ENCODE results near the gene SLC4A1AP.
"Not testable (repeated sequence)": the region's sequence is repeated elsewhere in the genome, so short reads cannot be mapped to it uniquely, and the experiment has no call there.

SLC4A1AP gene, protein sequence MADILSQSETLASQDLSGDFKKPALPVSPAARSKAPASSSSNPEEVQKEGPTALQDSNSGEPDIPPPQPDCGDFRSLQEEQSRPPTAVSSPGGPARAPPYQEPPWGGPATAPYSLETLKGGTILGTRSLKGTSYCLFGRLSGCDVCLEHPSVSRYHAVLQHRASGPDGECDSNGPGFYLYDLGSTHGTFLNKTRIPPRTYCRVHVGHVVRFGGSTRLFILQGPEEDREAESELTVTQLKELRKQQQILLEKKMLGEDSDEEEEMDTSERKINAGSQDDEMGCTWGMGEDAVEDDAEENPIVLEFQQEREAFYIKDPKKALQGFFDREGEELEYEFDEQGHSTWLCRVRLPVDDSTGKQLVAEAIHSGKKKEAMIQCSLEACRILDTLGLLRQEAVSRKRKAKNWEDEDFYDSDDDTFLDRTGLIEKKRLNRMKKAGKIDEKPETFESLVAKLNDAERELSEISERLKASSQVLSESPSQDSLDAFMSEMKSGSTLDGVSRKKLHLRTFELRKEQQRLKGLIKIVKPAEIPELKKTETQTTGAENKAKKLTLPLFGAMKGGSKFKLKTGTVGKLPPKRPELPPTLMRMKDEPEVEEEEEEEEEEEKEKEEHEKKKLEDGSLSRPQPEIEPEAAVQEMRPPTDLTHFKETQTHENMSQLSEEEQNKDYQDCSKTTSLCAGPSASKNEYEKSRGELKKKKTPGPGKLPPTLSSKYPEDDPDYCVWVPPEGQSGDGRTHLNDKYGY

DNA sequence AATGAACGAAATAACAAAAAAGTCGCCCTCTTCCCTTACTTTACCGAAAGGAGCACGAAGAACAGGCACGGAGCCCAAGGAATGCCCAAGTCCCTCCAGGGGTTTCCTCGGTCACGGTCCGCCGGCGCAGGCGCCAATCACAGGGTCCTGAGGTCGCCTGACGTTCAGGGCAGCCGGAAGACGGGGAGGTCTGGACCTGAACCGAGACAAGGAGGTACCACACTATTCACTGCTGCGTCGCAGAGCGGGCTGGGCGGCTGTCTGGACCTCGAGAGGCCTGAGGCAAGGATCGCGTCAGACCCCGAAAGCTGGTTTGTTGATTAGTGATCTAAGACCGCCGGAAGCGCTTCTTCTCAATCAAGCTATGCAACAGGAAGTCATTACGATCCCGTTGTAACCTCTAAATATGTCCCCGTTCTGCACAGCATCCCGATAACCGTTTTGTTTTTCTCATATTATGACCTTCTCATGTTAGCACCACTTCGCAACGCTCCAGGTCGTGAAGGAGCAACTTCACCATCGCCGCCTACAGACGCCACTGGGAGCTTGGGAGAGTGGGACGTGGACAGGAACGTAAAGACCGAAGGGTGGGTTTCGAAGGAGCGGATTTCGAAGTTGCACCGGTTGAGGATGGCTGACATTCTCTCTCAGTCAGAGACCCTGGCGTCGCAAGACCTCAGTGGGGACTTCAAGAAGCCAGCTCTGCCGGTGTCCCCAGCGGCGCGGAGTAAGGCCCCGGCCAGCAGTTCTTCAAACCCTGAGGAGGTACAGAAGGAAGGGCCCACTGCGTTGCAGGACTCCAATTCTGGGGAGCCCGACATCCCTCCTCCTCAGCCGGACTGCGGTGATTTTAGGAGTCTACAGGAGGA is at the start of gene SLC4A1AP, which contains the start of gene SUPT7L:
Gene SLC4A1AP, plus strand, starts transcription at position 605 of the 869 bp plus-strand sequence. Its CDS starts 26 bp downstream, at position 631.
Gene SUPT7L, minus strand, starts transcription at position 330 of the 869 bp plus-strand sequence. CDS start 1,422 bp downstream, outside the sequence.
- in situ Hi-C loops (cut with HindIII; ENCODE audit: low sequenced_read_pairs): no loop called here

DNA sequence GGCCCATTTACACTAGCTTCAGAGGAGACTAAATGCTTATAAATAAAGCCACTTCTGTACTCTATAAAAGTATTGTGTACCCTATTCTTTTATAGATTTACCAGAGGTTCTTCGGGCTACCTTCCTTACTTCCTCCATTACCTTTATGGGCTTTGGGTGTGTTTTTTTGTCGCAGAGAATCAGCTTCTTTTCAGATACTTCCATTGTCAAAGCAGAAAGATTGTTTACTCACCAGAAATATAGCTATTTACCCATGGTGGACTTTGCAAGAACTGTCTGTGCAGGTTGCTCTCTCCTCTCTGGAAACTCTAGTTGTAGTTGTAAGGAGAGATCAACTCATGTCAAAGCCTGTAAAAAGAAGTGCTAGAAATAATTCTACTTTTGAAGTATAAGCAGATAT is 49.7 kb upstream of the SLC4A1AP start:
- in situ Hi-C loops (cut with HindIII; ENCODE audit: low sequenced_read_pairs): no loop called here

- in situ Hi-C loops (cut with HindIII; ENCODE audit: low sequenced_read_pairs): no loop called here
Measured at GRCh38 chr2:27615316-27615715, 48.4 kb upstream of the SLC4A1AP start.

DNA sequence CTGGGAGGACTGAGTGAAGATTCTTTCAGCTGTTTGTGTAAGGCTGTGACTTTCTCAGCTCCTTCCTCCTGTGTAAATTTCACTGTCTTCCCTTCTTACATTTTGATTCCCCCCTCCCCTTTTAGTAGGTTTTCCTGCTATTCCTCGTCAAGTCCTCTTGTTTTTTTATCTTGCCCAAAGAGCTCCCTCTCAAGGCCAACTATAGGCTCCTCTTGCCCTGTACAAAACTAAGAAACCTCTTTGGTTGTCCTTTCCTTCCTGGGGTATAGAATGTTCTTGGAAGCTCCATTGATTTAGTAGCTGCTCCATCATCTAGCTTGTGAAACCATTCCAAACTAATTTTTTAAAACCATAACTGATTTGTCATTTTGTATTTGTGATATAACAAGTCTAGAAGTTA is 42.2 kb upstream of the SLC4A1AP start:
- in situ Hi-C loops (cut with HindIII; ENCODE audit: low sequenced_read_pairs): no loop called here

DNA sequence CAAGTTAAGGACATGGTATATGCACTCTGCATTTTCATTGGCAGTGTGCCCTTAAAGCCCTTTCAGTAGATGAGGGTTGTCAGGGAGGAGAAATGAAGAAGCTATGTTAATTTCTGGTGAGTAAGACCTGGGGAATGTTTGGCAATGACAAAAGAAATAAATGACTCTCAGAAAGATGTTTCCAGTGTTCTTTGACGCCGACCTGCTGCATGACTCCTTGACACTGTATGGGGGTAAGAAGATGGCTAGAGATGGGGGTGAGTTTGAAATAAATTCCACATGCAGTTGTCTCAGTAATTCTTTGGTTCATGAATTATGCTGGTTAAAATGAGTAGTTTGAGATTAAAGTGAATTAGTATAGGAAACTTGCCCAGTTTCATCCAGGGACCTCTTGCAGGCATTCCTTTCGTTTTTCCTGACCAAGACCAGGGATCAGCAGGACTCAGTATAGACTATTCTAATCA is 40.7 kb upstream of the SLC4A1AP start:
- in situ Hi-C loops (cut with HindIII; ENCODE audit: low sequenced_read_pairs): no loop called here

DNA sequence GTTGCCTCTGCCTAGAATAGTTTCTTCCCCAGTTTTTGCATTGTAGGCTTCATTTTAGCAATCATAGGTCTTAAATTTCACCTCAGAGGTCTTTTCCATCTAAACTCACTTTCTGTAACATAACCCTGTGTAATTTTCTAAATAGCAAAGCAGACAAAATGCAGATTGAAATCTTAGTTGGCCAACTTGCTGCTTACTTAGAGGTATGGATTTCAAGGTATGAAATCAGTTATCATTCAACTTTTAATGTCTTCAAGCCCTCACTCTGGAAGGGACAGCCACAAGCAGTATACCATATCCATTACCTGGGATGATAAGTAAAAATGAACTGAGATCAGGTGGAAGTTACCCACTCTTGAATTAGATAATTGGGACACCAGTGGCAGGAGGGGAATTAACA is 38.7 kb upstream of the SLC4A1AP start:
- in situ Hi-C loops (cut with HindIII; ENCODE audit: low sequenced_read_pairs): no loop called here

DNA sequence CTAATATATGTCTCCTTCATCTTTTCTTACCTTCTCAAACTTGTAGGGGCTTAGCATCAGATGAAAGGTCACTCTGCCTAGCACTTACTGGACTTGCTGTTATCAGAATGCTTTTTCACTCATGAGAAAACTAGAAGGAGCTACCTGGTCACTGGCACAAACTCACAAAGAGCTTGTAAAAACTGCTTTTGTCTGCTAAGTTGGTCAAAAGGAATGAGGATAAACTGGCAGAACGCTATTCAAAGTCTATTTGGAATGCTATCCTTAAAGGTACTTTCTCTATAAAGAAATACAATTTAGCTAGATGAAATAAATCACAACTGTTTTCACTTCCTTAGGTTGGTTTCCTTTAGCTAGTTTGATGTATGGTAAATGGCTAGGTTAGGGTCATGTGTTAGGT is 37.4 kb upstream of the SLC4A1AP start:
- in situ Hi-C loops (cut with HindIII; ENCODE audit: low sequenced_read_pairs): not testable (repeated sequence)

DNA sequence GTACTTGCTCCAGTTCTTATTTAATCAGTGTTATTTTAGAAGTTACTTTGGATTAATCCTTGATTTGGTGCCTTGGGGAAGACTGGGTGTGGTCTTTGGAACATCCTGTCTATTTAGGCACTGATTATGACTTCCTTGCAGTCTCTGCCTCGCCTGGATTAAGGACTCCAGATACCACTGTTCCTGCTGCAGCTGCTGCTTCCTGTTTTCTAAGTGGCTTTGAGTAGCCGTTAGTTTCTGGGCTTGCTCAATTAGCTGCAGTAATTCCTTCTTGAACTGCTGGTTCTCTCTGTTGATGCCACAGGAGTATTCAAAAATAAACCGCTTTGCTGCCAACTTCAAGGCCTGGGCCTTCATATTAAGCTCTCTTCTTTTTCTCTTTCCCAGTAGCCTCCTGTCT is 36.8 kb upstream of the SLC4A1AP start:
- in situ Hi-C loops (cut with HindIII; ENCODE audit: low sequenced_read_pairs): not testable (repeated sequence)

GRCh38 chr2:27627963-27628766 is 35.5 kb upstream of the SLC4A1AP start:
- in situ Hi-C loops (cut with HindIII; ENCODE audit: low sequenced_read_pairs): no loop called here

- in situ Hi-C loops (cut with HindIII; ENCODE audit: low sequenced_read_pairs): no loop called here
Measured at GRCh38 chr2:27628767-27629709, 34.7 kb upstream of the SLC4A1AP start, which contains the start of the genes CCDC121 and GPN1. Gene CCDC121, minus strand, starts transcription at chr2:27629012. Its CDS starts 1,213 bp downstream, at chr2:27627799. Gene GPN1, plus strand, starts transcription at chr2:27629050. Its CDS starts 9 bp downstream, at chr2:27629059.

DNA sequence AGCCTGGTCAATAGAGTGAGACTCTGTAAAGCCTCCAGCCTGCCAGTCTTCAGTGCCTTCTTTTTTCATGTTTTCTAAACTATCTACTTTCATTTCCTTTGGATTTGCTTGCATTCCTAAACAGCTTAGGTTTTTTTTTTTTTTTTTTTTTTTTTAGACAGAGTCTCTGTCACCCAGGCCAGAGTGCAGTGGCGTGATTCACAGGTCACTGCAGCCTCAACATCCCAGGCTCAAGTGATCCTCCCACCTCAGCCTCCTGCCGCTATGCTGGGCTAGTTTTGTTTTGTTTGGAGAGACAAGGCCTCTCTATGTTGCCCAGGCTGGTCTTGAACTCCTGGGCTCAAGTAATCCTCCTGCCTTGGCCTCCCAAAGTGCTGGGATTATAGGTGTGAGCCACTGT is 33.4 kb upstream of the SLC4A1AP start:
- in situ Hi-C loops (cut with HindIII; ENCODE audit: low sequenced_read_pairs): not testable (repeated sequence)

DNA sequence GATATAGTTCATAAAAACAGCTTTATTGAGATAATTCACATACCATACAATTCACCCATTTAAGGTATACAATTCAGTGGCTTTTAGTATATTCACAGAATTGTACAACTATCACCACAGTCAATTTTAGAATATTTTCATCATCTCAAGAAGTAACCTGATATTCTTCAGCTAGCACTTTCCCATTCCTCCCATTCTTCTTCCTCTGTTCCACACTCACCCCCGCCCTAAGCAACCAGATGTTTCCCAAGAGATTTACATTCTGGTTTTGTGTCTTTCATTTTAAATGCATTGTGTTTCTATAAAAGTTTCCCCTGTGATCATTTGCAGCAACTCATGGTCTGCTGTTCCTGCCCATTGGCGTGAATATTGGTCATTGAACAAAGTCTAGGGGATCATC is 29.4 kb upstream of the SLC4A1AP start:
- in situ Hi-C loops (cut with HindIII; ENCODE audit: low sequenced_read_pairs): no loop called here

DNA sequence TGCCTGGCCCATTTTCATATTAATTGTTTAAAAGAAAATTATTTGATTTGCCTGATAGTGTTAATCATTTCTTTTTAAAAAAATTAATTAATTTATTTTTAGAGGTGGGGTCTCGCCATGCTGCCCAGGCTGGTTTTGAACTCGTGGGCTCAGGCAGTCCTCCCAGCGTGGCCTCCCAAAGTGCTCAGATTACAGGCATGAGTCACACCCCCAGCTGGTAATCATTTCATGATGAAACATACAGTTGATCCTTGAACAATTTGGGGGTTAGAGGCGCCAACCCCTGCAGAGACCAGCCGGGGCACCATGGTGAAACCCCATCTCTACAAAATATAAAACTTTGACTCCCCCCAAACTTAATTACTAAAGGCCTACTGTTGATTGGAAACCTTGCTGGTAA is 26.9 kb upstream of the SLC4A1AP start:
- in situ Hi-C loops (cut with HindIII; ENCODE audit: low sequenced_read_pairs): no loop called here

- in situ Hi-C loops (cut with HindIII; ENCODE audit: low sequenced_read_pairs): no loop called here
Measured at GRCh38 chr2:27638037-27638637, 25.6 kb upstream of the SLC4A1AP start.

DNA sequence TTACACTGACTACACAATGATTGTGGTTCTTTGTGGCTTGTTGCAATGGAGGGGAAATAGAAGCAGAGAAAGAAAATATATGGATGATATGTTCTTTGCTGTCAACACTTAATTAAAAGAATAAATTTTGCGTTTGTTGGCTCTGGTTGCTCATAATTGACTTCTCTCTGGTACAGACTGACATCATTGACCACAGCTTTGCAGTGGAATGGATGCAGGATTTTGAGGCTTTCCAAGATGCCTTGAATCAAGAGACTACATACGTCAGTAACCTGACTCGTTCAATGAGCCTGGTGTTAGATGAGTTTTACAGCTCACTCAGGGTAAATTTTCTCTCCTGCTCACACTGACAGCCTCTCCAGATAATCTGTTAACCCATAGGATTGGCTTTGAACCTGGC is 25.0 kb upstream of the SLC4A1AP start:
- in situ Hi-C loops (cut with HindIII; ENCODE audit: low sequenced_read_pairs): no loop called here

- in situ Hi-C loops (cut with HindIII; ENCODE audit: low sequenced_read_pairs): no loop called here
Measured at GRCh38 chr2:27640722-27641245, 22.9 kb upstream of the SLC4A1AP start.

DNA sequence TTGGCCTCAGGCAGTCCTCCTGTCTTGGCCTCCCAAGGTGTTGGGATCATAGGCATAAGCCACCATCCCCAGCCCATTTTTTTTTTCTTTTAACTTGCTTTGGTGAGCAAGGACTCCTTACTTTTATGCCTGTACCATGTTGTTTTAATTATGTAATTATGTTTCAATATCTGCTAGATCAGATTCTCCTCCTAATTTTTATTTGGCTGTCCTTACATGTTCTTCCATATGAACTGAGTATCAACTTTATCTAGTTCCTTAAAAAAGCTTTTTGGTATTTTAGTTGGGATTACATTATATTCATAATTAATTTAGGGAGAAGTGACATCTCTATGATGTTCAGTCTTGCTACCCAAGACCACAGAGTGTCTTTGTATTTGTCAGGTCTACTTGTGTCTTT is 18.5 kb upstream of the SLC4A1AP start:
- in situ Hi-C loops (cut with HindIII; ENCODE audit: low sequenced_read_pairs): no loop called here

GRCh38 chr2:27647289-27647688 is 16.4 kb upstream of the SLC4A1AP start:
- in situ Hi-C loops (cut with HindIII; ENCODE audit: low sequenced_read_pairs): no loop called here

Data from endothelial cell of hepatic sinusoid (primary cell).